Endothelial cell (in vitro differentiated cells): ENCODE measurements around the gene USP34. TPM values are rescaled to one million over a fixed set of nuclear protein-coding genes. Genes with fewer than 3 reads are reported as not detected.
"Not testable (repeated sequence)": the region's sequence is repeated elsewhere in the genome, so short reads cannot be mapped to it uniquely, and the experiment has no call there.

Experiments
- DNase-seq: peaks from one replicate; pipeline ENCODE4 v3.0.0; 2021; ENCODE audit warnings: low spot score
- H3K27ac Mint-ChIP-seq: one replicate; pipeline ENCODE4 v1.8.0; 2021; ENCODE audit warnings: mixed read lengths, inconsistent platforms; ENCODE audit not compliant: unreplicated experiment
- H3K27me3 Mint-ChIP-seq: one replicate; pipeline ENCODE4 v1.8.0; 2021; ENCODE audit warnings: mild to moderate bottlenecking, moderate library complexity, mixed read lengths, inconsistent platforms; ENCODE audit not compliant: unreplicated experiment
- H3K36me3 Mint-ChIP-seq: one replicate; pipeline ENCODE4 v1.8.0; 2021; ENCODE audit warnings: mild to moderate bottlenecking, low read depth, mixed read lengths, inconsistent platforms; ENCODE audit not compliant: unreplicated experiment
- H3K4me1 Mint-ChIP-seq: one replicate; pipeline ENCODE4 v1.8.0; 2021; ENCODE audit warnings: mild to moderate bottlenecking, mixed read lengths, inconsistent platforms; ENCODE audit not compliant: unreplicated experiment
- H3K4me3 Mint-ChIP-seq: one replicate; pipeline ENCODE4 v1.8.0; 2021; ENCODE audit warnings: mild to moderate bottlenecking, mixed read lengths, inconsistent platforms; ENCODE audit not compliant: unreplicated experiment
- H3K9me3 Mint-ChIP-seq: one replicate; pipeline ENCODE4 v1.8.0; 2021; ENCODE audit warnings: mixed read lengths, inconsistent platforms; ENCODE audit not compliant: unreplicated experiment
- CTCF ChIP-seq: fragments of 200-600 bp; sonication (generic); IDR thresholded peaks from one replicate; pipeline ENCODE4 v1.5.0; 2021; ENCODE audit warnings: antibody characterized with exemption; ENCODE audit not compliant: unreplicated experiment
- total RNA-seq: library from RNA; stranded (reverse); fragmentation: NEBNext Ultra II Directional; extraction: Animal tissue kit (Norgen Biotek cat#: 25700); gene quantifications from one replicate; pipeline ENCODE4 v1.2.1, GENCODE V29; 2021; ENCODE audit not compliant: unreplicated experiment

USP34 gene
- total RNA-seq, 1 donor from 2014 or later, result 97.4 TPM

GRCh38 chr2:61165946-61166345 is 304.9 kb downstream of the USP34 start:
- peaks cover 32% of the 10 kb centered on the region for H3K36me3 Mint-ChIP-seq
- H3K4me3 Mint-ChIP-seq, result no peak overlapping the region
- H3K27me3 Mint-ChIP-seq, result no peaks in the 10 kb centered on the region
- H3K9me3 Mint-ChIP-seq, result no peaks in the 10 kb centered on the region
- H3K27ac Mint-ChIP-seq, result no peak overlapping the region
- no peak for TF ChIP-seq CTCF
- DNase-seq, result no peak
- H3K4me1 Mint-ChIP-seq, result peaks cover 4% of the 10 kb centered on the region

- H3K4me3 Mint-ChIP-seq, H3K9me3 Mint-ChIP-seq, H3K27ac Mint-ChIP-seq, DNase-seq, H3K4me1 Mint-ChIP-seq, H3K27me3 Mint-ChIP-seq: not testable (repeated sequence)
- peaks cover 34% of the 10 kb centered on the region for H3K36me3 Mint-ChIP-seq
Measured at GRCh38 chr2:61165082-61165481, 305.8 kb downstream of the USP34 start.

- no peak for DNase-seq
- no peak for TF ChIP-seq CTCF
- no peak overlapping the region for H3K4me3 Mint-ChIP-seq
- no peaks in the 10 kb centered on the region for H3K9me3 Mint-ChIP-seq
- peaks cover 50% of the 10 kb centered on the region for H3K36me3 Mint-ChIP-seq
- H3K27me3 Mint-ChIP-seq, result peaks cover 5% of the 10 kb centered on the region
- H3K27ac Mint-ChIP-seq, result no peak overlapping the region
- peaks cover 13% of the 10 kb centered on the region for H3K4me1 Mint-ChIP-seq
Measured at GRCh38 chr2:61162721-61163120, 308.2 kb downstream of the USP34 start.

GRCh38 chr2:61161888-61162287 is 309.0 kb downstream of the USP34 start, which contains the start of gene C2orf74:
Gene C2orf74 (plus strand): TSS chr2:61162188. CDS start chr2:61162515, 327 bp downstream.
- Mint-ChIP-seq H3K4me1 (peaks cover 13% of the 10 kb centered on the region), H3K27me3 (peaks cover 7% of the 10 kb centered on the region), H3K36me3 (peaks cover 54% of the 10 kb centered on the region), H3K4me3 (peak within 1 kb of the TSS; percentile 34), H3K9me3 (no peaks in the 10 kb centered on the region), H3K27ac (no peak within 1 kb of the TSS)
- no peak for DNase-seq
- no peak for TF ChIP-seq CTCF

GRCh38 chr2:61158356-61158955 is 312.4 kb downstream of the USP34 start:
- peaks cover 9% of the 10 kb centered on the region for H3K4me1 Mint-ChIP-seq
- no peak for DNase-seq
- no peak for TF ChIP-seq CTCF
- peak overlapping the region; percentile 82 for H3K4me3 Mint-ChIP-seq
- H3K36me3 Mint-ChIP-seq, result peaks cover 49% of the 10 kb centered on the region
- H3K27ac Mint-ChIP-seq, result peak overlapping the region; percentile 90
- no peaks in the 10 kb centered on the region for H3K9me3 Mint-ChIP-seq
- peaks cover 7% of the 10 kb centered on the region for H3K27me3 Mint-ChIP-seq
